Lower leg skin (tissue), 4 donors: ENCODE data around the gene CEP97. TPM values are rescaled to one million over a fixed set of nuclear protein-coding genes. Genes with fewer than 3 reads are reported as not detected.
"Not testable (repeated sequence)": the region's sequence is repeated elsewhere in the genome, so short reads cannot be mapped to it uniquely, and the experiment has no call there.

Experiments
- DNase-seq, 2 donors: peaks; one replicate each; pipeline ENCODE4 v3.0.0-alpha.2; 2019; ENCODE audit warnings: low spot score in 2 of 2
- H3K4me3 ChIP-seq: fragments of 200-600 bp; sonication (generic); 2 replicates; pipeline ENCODE4 v1.5.1; 2017; ENCODE audit warnings: mild to moderate bottlenecking, low read depth; ENCODE audit not compliant: poor library complexity, severe bottlenecking
- POLR2A ChIP-seq, 2 donors: fragments of 450-650 bp; IDR thresholded peaks; one replicate each; pipeline ENCODE4 v1.6.1; 2016 to 2017; ENCODE audit warnings: antibody characterized with exemption in 2 of 2, mild to moderate bottlenecking in 1 of 2, moderate library complexity in 1 of 2
- WGBS, 2 donors: methylation state at CpG; one replicate each; pipeline ENCODE4 v1.1.5; 2018; 5-methylcytosine and 5-hydroxymethylcytosine counted together
- intact Hi-C: fragments of 100-400 bp; cut with DNase I; formaldehyde crosslinking; loops from one replicate; pipeline ENCODE4 v1.15.0; 2023; ENCODE audit warnings: low total_unique reads
- total RNA-seq, 4 donors: library from RNA; depleted of rRNA; stranded (reverse); fragments of >200 nt; gene quantifications; one replicate each; pipeline ENCODE4 v1.1.0, GENCODE V29; 2016
- TF ChIP-seq, protein P1 (sequence below), 3 donors: fragments of 450-650 bp; IDR thresholded peaks; one replicate each; pipeline ENCODE4 v1.5.1; 2016; ENCODE audit warnings: antibody characterized with exemption in 3 of 3, mild to moderate bottlenecking in 3 of 3, moderate library complexity in 2 of 3

CEP97 gene
- total RNA-seq, 4 donors from 2014 or later, result 6.5 to 8.3 (median 7.4) TPM

DNA sequence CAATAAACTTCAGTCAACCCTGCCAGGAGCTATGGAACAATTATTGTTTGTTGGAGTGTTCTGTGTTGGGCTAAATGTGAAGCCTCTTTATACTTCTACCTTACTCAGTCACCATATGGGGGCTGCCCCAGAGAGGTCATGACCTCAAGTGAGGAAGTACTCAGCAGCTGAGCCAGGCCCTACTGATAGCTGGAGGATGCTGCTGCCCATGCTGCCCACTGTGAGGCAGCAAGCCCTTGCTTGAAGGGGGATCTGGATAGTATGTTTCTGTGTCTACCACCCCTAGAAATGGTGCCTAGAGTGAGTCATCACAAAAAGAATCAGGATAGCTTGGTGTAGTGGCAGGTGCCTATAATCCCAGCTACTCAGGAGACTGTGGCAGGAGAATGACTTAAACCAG lies 33.4 kb upstream of the CEP97 start:
- intact Hi-C loops, result no loop called here
- no peak overlapping the region for H3K4me3 ChIP-seq
- no peak for DNase-seq
- TF ChIP-seq POLR2A (IDR thresholded peaks at IDR 0.05), result no peak
- TF ChIP-seq, protein P1, sequence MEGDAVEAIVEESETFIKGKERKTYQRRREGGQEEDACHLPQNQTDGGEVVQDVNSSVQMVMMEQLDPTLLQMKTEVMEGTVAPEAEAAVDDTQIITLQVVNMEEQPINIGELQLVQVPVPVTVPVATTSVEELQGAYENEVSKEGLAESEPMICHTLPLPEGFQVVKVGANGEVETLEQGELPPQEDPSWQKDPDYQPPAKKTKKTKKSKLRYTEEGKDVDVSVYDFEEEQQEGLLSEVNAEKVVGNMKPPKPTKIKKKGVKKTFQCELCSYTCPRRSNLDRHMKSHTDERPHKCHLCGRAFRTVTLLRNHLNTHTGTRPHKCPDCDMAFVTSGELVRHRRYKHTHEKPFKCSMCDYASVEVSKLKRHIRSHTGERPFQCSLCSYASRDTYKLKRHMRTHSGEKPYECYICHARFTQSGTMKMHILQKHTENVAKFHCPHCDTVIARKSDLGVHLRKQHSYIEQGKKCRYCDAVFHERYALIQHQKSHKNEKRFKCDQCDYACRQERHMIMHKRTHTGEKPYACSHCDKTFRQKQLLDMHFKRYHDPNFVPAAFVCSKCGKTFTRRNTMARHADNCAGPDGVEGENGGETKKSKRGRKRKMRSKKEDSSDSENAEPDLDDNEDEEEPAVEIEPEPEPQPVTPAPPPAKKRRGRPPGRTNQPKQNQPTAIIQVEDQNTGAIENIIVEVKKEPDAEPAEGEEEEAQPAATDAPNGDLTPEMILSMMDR (IDR thresholded peaks at IDR 0.05), result no peak

DNA sequence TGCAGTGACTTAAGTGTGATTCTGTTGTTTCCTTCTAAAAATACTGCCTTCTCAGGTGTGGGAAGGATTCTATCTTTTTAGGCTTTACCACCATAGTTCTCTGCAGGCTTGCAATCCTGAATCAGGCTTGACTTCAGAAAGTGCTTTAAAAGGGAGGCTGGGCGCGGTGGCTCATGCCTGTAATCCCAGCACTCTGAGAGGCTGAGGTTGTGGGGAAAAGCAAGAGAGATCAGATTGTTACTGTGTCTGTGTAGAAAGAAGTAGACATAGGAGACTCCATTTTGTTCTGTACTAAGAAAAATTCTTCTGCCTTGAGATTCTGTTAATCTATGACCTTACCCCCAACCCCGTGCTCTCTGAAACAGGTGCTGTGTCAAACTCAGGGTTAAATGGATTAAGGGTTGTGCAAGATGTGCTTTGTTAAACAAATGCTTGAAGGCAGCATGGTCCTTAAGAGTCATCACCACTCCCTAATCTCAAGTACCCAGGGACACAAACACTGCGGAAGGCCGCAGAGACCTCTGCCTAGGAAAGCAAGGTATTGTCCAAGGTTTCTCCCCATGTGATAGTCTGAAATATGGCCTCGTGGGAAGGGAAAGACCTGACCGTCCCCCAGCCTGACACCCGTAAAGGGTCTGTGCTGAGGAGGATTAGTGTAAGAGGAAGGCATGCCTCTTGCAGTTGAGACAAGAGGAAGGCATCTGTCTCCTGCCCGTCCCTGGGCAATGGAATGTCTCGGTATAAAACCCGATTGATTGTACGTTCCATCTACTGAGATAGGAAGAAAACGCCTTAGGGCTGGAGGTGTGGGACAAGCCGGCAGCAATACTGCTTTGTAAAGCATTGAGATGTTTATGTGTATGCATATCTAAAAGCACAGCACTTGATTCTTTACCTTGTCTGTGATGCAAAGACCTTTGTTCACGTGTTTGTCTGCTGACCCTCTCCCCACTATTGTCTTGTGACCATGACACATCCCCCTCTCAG lies 32.4 kb upstream of the CEP97 start:
- intact Hi-C loops, H3K4me3 ChIP-seq, DNase-seq: not testable (repeated sequence)
- 77 to 79% methylated on average over 15 of the region's 15 CpGs for WGBS, 2 donors

DNA sequence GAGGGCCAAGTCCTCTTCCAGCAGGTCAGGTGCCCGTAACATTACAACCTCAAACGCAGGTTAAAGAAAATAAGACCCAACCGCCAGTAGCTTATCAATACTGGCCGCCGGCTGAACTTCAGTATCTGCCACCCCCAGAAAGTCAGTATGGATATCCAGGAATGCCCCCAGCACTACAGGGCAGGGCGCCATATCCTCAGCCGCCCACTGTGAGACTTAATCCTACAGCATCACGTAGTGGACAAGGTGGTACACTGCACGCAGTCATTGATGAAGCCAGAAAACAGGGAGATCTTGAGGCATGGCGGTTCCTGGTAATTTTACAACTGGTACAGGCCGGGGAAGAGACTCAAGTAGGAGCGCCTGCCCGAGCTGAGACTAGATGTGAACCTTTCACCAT lies 30.9 kb upstream of the CEP97 start:
- intact Hi-C loops, DNase-seq, H3K4me3 ChIP-seq: not testable (repeated sequence)
- 71 to 72% methylated on average over 13 of the region's 13 CpGs for WGBS, 2 donors

DNA sequence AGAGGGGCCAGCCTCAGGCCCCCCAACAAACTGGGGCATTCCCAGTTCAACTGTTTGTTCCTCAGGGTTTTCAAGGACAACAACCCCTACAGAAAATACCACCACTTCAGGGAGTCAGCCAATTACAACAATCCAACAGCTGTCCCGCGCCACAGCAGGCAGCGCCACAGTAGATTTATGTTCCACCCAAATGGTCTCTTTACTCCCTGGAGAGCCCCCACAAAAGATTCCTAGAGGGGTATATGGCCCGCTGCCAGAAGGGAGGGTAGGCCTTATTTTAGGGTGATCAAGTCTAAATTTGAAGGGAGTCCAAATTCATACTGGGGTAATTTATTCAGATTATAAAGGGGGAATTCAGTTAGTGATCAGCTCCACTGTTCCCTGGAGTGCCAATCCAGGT lies 29.6 kb upstream of the CEP97 start:
- DNase-seq, intact Hi-C loops, H3K4me3 ChIP-seq: not testable (repeated sequence)
- whole genome bisulfite sequencing, 2 donors, result 69 to 75% methylated on average over 4 of the region's 4 CpGs

DNA sequence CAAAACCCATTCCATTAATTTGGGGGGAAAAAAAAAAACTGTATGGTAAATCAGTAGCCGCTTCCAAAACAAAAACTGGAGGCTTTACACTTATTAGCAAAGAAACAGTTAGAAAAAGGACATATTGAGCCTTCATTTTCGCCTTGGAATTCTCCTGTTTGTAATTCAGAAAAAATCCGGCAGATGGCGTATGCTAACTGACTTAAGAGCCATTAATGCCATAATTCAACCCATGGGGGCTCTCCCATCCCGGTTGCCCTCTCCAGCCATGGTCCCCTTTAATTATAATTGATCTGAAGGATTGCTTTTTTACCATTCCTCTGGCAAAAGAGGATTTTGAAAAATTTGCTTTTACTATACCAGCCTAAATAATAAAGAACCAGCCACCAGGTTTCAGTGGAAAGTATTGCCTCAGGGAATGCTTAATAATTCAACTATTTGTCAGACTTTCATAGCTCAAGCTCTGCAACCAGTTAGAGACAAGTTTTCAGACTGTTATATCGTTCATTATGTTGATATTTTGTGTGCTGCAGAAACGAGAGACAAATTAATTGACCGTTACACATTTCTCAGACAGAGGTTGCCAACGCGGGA lies 28.5 kb upstream of the CEP97 start:
- DNase-seq, result peak in 1 of 2 donors; percentile 44
- TF ChIP-seq POLR2A (IDR thresholded peaks at IDR 0.05), result no peak
- TF ChIP-seq, protein P1 (IDR thresholded peaks at IDR 0.05), result no peak
- intact Hi-C loops, result no loop called here
- WGBS, 2 donors, result 23 to 26% methylated on average over 10 of the region's 10 CpGs
- H3K4me3 ChIP-seq, result no peak overlapping the region

DNA sequence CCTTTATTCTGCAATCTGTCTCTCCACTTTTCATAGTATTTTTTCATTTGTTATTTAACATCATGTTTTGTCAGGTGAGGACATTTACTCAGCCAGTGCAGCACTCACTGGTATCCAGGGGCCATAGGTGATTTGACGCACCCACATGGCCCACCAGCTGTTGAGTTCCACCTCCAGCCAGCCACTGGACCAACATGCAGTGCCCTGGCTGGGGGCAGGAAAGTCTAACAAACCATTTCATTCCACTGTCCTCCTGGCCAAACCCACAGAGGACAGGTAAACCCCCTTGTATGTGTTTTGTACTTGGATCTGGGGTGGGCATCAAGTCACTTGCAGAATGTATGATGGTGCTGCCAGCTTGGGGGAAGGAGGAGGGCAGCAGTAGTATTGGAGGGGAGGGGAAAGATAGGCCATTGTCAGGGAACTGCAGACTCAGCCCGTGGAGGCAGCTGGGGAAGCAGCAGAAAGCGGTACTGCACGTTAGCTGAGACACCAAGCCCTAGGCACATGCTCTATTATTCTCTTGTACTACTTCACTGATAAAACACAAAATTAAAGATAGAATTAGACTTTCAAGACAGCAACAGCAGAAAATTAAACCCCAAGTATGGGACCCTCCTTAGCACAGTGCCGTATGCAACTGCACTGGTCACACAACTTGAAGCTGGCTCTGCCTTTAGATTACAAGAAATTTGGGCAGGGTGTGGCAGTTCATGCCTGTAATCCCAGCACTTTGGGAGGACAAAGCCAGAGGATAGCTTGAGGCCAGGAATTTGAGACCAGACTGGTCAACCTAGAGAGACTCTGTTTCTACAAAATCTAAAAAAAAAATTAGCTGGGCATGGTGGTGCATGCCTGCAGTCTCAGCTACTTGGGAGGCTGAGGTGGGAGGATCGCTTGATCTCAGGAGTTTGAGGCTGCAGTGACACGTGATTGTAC lies 22.4 kb upstream of the CEP97 start:
- no peak overlapping the region for H3K4me3 ChIP-seq
- 86% methylated on average over 7 of the region's 7 CpGs for WGBS, 2 donors
- intact Hi-C loops, result no loop called here

More for the DNA sequence above, 22.4 kb upstream of the CEP97 start:
- TF ChIP-seq, protein P1 (IDR thresholded peaks at IDR 0.05), result no peak
- no peak for DNase-seq
